ENCODE measurements around the gene ZC2HC1B.

The ZC2HC1B gene

GRCh38 chr6:143964674-143965081 is 100.4 kb downstream of the ZC2HC1B start:
- DNase-seq = no peak

GRCh38 chr6:143965503-143966171 is 101.4 kb downstream of the ZC2HC1B start:
- DNase-seq = peak; percentile 13 to 56

- no peak for DNase-seq
These were observed 102.0 kb downstream of the ZC2HC1B start for GRCh38 chr6:143966312-143966711.

GRCh38 chr6:143967706-143968376 is 103.6 kb downstream of the ZC2HC1B start:
- DNase-seq = no peak

- no peak for DNase-seq
These were observed 104.8 kb downstream of the ZC2HC1B start for GRCh38 chr6:143969077-143969476.

- DNase-seq = no peak
These were observed 106.4 kb downstream of the ZC2HC1B start for GRCh38 chr6:143970456-143971218.

GRCh38 chr6:143971482-143972205 is 107.4 kb downstream of the ZC2HC1B start:
- no peak for DNase-seq

GRCh38 chr6:143973097-143973966 is 109.1 kb downstream of the ZC2HC1B start:
- no peak for DNase-seq

GRCh38 chr6:143974089-143974488 is 109.8 kb downstream of the ZC2HC1B start:
- no peak for DNase-seq

- DNase-seq = no peak
These were observed 112.6 kb downstream of the ZC2HC1B start for GRCh38 chr6:143976806-143977349.

- DNase-seq = no peak
These were observed 116.6 kb downstream of the ZC2HC1B start for GRCh38 chr6:143980921-143981320.

GRCh38 chr6:143982968-143983367 is 118.7 kb downstream of the ZC2HC1B start:
- no peak for DNase-seq

- DNase-seq = no peak
These were observed 120.4 kb downstream of the ZC2HC1B start for GRCh38 chr6:143984666-143985065.

GRCh38 chr6:143986463-143987065 is 122.3 kb downstream of the ZC2HC1B start:
- no peak for DNase-seq
